Measurements from ENCODE around the gene PLCB4.

GRCh38 chr20:9501473-9501872 lies 432.6 kb downstream of the PLCB4 start:
- TF ChIP-seq CTCF (IDR thresholded peaks at IDR 0.05) (no peak), POLR2A (IDR thresholded peaks at IDR 0.05) (no peak), POLR2AphosphoS5 (IDR thresholded peaks at IDR 0.05; ENCODE audit: insufficient read depth in 1 of 2, low read depth in 1 of 2) (no peak)

All from vagina (tissue), 2 donors.